Hepatocyte (in vitro differentiated cells): ENCODE measurements around the gene TRIP10. TPM values are rescaled to one million over a fixed set of nuclear protein-coding genes. Genes with fewer than 3 reads are reported as not detected.
"Not testable (repeated sequence)": the region's sequence is repeated elsewhere in the genome, so short reads cannot be mapped to it uniquely, and the experiment has no call there.

Experiments used
- DNase-seq: peaks from one replicate; pipeline ENCODE4 v3.0.0-alpha.2; 2016; ENCODE audit warnings: low spot score
- H2AFZ ChIP-seq: fragments of 200-600 bp; sonication (generic); 2 replicates; pipeline ENCODE4 v1.6.0; 2016; ENCODE audit warnings: antibody characterized with exemption, mild to moderate bottlenecking
- H3K27ac ChIP-seq: fragments of 200-600 bp; sonication (generic); 2 replicates; pipeline ENCODE4 v1.5.1; 2016; ENCODE audit warnings: mild to moderate bottlenecking
- H3K27me3 ChIP-seq: fragments of 200-600 bp; sonication (generic); 2 replicates; pipeline ENCODE4 v1.6.1; 2016
- H3K36me3 ChIP-seq: fragments of 200-600 bp; sonication (generic); replicated peaks from 2 replicates; pipeline ENCODE4 v1.5.1; 2016; ENCODE audit warnings: low read depth; ENCODE audit not compliant: insufficient read depth
- H3K4me1 ChIP-seq: fragments of 200-600 bp; sonication (generic); 2 replicates; pipeline ENCODE4 v1.5.1; 2016; ENCODE audit warnings: mild to moderate bottlenecking, moderate library complexity; ENCODE audit not compliant: insufficient read depth
- H3K4me2 ChIP-seq: fragments of 200-600 bp; sonication (generic); 2 replicates; pipeline ENCODE4 v1.6.0; 2016
- H3K4me3 ChIP-seq: fragments of 200-600 bp; sonication (generic); 2 replicates; pipeline ENCODE4 v1.5.1; 2016; ENCODE audit warnings: mild to moderate bottlenecking
- H3K79me2 ChIP-seq: fragments of 200-600 bp; sonication (generic); 2 replicates; pipeline ENCODE4 v1.6.0; 2017; ENCODE audit warnings: mild to moderate bottlenecking
- H3K9me2 ChIP-seq: fragments of 200-600 bp; sonication (generic); replicated peaks from 2 replicates; pipeline ENCODE4 v1.6.0; 2017; ENCODE audit warnings: mild to moderate bottlenecking; ENCODE audit not compliant: insufficient read depth
- H3K9me3 ChIP-seq: fragments of 200-600 bp; sonication (generic); 2 replicates; pipeline ENCODE4 v1.5.1; 2016; ENCODE audit warnings: low read depth, mild to moderate bottlenecking
- H4K20me1 ChIP-seq: fragments of 200-600 bp; sonication (generic); 2 replicates; pipeline ENCODE4 v1.6.0; 2016; ENCODE audit warnings: mild to moderate bottlenecking; ENCODE audit not compliant: insufficient read depth, poor library complexity, severe bottlenecking
- EZH2 ChIP-seq: fragments of 200-600 bp; sonication (generic); IDR thresholded peaks from 2 replicates; pipeline ENCODE4 v1.6.1; 2016; ENCODE audit warnings: antibody characterized with exemption, mild to moderate bottlenecking, borderline replicate concordance
- EZH2phosphoT487 ChIP-seq: fragments of 200-600 bp; sonication (generic); IDR thresholded peaks from one replicate; pipeline ENCODE4 v1.6.1; 2018; ENCODE audit warnings: antibody characterized with exemption, mild to moderate bottlenecking, low read depth, moderate library complexity; ENCODE audit not compliant: unreplicated experiment, severe bottlenecking
- WGBS: methylation state at CpG from one replicate; pipeline ENCODE4 v1.1.6; 2016; ENCODE audit warnings: low lambda C conversion rate; ENCODE audit errors: missing lambda C conversion rate; 5-methylcytosine and 5-hydroxymethylcytosine counted together
- polyA plus RNA-seq: library from polyadenylated mRNA; unstranded; fragments of >200 nt; fragmentation: Nextera tagmentation; extraction: Ambion mirVana; gene quantifications from 2 replicates; pipeline ENCODE4 v1.2.1, GENCODE V29; 2016
- total RNA-seq: library from RNA; depleted of rRNA; stranded (reverse); fragments of >200 nt; gene quantifications from 2 replicates; pipeline ENCODE4 v1.2.3, GENCODE V29; 2014
- TF ChIP-seq, protein P1 (sequence below): fragments of 200-600 bp; sonication (generic); IDR thresholded peaks from 2 replicates; pipeline ENCODE4 v1.5.1; 2016; ENCODE audit warnings: antibody characterized with exemption, mild to moderate bottlenecking; ENCODE audit not compliant: poor library complexity

Gene TRIP10
- total and polyA plus RNA-seq, 2 experiments from 2014 or later, result 48.8 to 79.5 TPM

DNA sequence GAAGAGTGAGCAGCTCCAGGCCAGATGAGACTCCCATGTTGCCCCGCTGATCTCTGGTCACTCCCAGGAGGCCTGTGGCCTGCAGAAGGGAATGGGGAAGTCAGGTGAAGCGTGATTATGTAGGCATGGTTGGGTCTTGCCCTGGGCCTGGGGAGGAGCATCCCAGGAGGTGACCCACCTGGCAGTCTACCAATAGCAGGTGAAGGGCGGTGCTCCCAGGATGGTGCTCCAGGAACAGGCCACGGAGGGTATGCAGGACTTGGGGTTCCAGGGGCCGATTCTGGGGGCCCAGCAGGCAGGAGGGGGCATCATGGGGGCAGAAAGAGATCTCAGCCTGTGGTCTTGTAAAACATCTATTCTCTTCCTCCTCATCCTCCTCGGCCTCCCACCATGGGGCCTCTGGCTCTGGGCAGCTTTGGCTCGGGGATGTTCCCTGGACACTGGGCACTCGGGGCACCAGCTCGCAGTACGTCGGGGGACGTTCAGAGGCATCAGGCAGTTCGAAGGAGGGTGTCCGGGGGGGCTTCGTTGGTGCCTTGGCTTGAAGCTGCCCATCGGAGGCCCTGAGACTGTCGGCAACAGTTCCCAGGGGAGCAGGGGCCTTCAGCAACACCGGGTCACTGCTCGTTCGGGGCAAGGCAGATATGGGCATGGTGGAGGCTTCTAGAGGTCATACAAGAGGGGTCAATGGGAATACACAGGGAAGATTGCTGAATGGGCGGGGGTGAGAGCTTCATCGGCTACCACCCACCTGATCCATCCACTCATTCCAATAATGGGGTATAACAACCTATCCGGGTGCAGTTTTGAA lies 15.4 kb downstream of the TRIP10 start:
- Histone ChIP-seq H3K27me3 (no peaks in the 10 kb centered on the region), H3K36me3 (no peaks in the 10 kb centered on the region), H3K27ac (no peak overlapping the region), H3K4me2 (no peak overlapping the region), H3K9me3 (no peaks in the 10 kb centered on the region), H4K20me1 (no peaks in the 10 kb centered on the region), H3K9me2 (no peaks in the 10 kb centered on the region), H3K79me2 (no peaks in the 10 kb centered on the region), H3K4me3 (no peak overlapping the region), H2AFZ (no peak overlapping the region), H3K4me1 (peaks cover 8% of the 10 kb centered on the region)
- WGBS, result 95% methylated on average over 22 of the region's 23 CpGs
- TF ChIP-seq EZH2, result no peak
- no peak for TF ChIP-seq EZH2phosphoT487
- TF ChIP-seq, protein P1, sequence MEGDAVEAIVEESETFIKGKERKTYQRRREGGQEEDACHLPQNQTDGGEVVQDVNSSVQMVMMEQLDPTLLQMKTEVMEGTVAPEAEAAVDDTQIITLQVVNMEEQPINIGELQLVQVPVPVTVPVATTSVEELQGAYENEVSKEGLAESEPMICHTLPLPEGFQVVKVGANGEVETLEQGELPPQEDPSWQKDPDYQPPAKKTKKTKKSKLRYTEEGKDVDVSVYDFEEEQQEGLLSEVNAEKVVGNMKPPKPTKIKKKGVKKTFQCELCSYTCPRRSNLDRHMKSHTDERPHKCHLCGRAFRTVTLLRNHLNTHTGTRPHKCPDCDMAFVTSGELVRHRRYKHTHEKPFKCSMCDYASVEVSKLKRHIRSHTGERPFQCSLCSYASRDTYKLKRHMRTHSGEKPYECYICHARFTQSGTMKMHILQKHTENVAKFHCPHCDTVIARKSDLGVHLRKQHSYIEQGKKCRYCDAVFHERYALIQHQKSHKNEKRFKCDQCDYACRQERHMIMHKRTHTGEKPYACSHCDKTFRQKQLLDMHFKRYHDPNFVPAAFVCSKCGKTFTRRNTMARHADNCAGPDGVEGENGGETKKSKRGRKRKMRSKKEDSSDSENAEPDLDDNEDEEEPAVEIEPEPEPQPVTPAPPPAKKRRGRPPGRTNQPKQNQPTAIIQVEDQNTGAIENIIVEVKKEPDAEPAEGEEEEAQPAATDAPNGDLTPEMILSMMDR, result no peak
- DNase-seq, result no peak

DNA sequence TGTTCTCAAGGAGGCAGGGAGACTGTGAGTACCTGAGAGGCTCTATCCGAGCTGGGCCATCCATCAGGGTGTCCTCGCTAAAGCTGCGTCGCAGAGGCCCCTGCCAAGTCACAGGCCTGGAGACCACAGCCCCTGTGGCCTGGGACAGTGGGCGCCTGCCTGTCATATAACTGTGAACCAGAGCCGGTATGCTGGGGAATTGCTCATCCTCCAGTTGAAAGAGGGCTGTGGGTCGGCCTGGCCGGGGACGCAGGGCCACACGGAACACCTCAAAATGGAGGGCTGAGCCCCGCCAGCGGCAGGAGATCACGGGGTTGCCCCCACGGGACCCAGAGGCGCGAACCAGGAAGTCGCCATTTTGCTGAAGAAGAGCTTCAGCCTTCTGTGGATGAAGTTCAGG lies 21.1 kb downstream of the TRIP10 start:
- no peaks in the 10 kb centered on the region for H3K9me2 ChIP-seq
- 99% methylated on average over 17 of the region's 17 CpGs for WGBS
- H4K20me1 ChIP-seq, result no peaks in the 10 kb centered on the region
- peaks cover under 1% of the 10 kb centered on the region for H3K4me1 ChIP-seq
- peaks cover 20% of the 10 kb centered on the region for H3K79me2 ChIP-seq
- no peak overlapping the region for H3K27ac ChIP-seq
- TF ChIP-seq, protein P1, result no peak
- TF ChIP-seq EZH2 (no peak), EZH2phosphoT487 (no peak)
- H3K9me3 ChIP-seq, result no peaks in the 10 kb centered on the region
- no peak for DNase-seq
- no peak overlapping the region for H3K4me3 ChIP-seq
- H2AFZ ChIP-seq, result no peak overlapping the region
- no peaks in the 10 kb centered on the region for H3K27me3 ChIP-seq
- no peaks in the 10 kb centered on the region for H3K36me3 ChIP-seq
- H3K4me2 ChIP-seq, result no peak overlapping the region

DNA sequence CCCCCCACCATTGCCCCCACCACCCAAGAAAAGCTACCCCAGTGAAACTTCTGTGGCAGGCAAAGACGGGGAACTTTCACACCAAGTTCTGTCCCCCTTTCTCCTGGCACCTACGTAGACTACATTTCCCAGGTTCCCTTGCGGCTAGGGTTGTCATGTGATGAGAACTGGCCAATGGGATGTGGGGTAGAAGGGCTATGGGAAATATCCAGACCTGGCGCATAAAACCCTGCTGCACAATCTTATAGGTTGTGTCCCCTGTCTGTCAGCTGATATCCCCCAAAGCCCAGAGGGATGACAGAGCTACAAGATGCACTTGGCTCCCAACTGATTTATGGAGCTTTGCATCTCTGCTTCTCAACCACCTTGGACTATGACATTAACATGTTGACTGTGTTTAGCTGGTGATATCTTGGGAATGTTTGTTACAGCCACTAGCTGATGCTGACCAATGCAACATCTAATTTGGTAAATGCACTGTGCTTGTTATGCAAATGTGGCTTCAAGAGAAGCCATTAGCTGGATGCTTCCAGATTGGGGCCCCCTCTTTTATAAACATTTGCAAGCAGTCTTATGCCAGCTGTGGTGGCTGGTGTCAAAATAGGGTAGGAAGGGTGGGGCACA lies 21.7 kb downstream of the TRIP10 start:
- Histone ChIP-seq H3K4me3 (no peak overlapping the region), H2AFZ (no peak overlapping the region), H3K4me1 (peaks cover 3% of the 10 kb centered on the region), H3K27ac (no peak overlapping the region), H3K9me3 (no peaks in the 10 kb centered on the region), H3K79me2 (peaks cover 20% of the 10 kb centered on the region), H3K9me2 (no peaks in the 10 kb centered on the region), H3K4me2 (no peak overlapping the region), H3K36me3 (no peaks in the 10 kb centered on the region), H4K20me1 (no peaks in the 10 kb centered on the region), H3K27me3 (no peaks in the 10 kb centered on the region)
- TF ChIP-seq, protein P1, result no peak
- TF ChIP-seq EZH2, result no peak
- no peak for TF ChIP-seq EZH2phosphoT487
- DNase-seq, result no peak
- WGBS, result 68% methylated on average over 4 of the region's 4 CpGs

DNA sequence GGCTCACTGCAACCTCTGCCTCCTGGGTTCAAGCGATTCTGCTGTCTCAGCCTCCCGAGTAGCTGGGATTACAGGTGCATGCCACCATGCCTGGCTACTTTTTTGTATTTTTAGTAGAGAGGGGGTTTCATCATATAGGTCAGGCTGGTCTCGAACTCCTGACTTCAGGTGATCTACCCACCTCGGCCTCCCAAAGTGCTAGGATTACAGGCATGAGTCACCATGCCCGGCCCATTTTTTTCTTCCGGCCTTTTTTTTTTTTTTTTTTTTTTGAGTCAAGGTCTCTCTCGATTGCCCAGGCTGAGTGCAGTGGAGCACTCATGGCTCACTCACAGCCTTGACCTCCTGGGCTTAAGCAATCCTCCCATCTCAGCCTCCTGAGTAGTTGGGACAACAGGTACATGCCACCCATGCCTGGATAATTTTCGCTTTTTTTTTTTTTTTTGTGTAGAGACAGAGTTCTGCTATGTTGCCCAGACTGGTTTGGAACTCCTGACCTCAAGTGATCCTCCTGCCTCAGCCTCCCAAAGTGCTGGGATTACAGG lies 22.8 kb downstream of the TRIP10 start:
- H3K27ac ChIP-seq, H3K9me2 ChIP-seq, H3K4me1 ChIP-seq, DNase-seq, H4K20me1 ChIP-seq, H2AFZ ChIP-seq, H3K27me3 ChIP-seq, H3K9me3 ChIP-seq, H3K4me2 ChIP-seq, H3K36me3 ChIP-seq, H3K4me3 ChIP-seq: not testable (repeated sequence)
- 85% methylated on average over 8 of the region's 8 CpGs for WGBS
- H3K79me2 ChIP-seq, result peaks cover 20% of the 10 kb centered on the region
